ENCODE data around the gene UBE2E1. TPM values are rescaled to one million over a fixed set of nuclear protein-coding genes. Genes with fewer than 3 reads are reported as not detected.

The UBE2E1 gene
- total RNA-seq, 4 donors from 2014 or later, result 73.0 to 119 (median 94.6) TPM

- H3K4me1 ChIP-seq, result peaks cover 6% of the 10 kb centered on the region
- DNase-seq (ENCODE audit: low spot score in 2 of 2), result no peak
- H3K4me3 ChIP-seq, result no peak overlapping the region
- H3K27me3 ChIP-seq, result no peaks in the 10 kb centered on the region
- no peak overlapping the region for H3K27ac ChIP-seq
- 83% methylated on average over 3 of the region's 3 CpGs for WGBS
- no peaks in the 10 kb centered on the region for H3K36me3 ChIP-seq
- TF ChIP-seq POLR2AphosphoS5 (IDR thresholded peaks at IDR 0.05), result no peak
- TF ChIP-seq, protein P1, sequence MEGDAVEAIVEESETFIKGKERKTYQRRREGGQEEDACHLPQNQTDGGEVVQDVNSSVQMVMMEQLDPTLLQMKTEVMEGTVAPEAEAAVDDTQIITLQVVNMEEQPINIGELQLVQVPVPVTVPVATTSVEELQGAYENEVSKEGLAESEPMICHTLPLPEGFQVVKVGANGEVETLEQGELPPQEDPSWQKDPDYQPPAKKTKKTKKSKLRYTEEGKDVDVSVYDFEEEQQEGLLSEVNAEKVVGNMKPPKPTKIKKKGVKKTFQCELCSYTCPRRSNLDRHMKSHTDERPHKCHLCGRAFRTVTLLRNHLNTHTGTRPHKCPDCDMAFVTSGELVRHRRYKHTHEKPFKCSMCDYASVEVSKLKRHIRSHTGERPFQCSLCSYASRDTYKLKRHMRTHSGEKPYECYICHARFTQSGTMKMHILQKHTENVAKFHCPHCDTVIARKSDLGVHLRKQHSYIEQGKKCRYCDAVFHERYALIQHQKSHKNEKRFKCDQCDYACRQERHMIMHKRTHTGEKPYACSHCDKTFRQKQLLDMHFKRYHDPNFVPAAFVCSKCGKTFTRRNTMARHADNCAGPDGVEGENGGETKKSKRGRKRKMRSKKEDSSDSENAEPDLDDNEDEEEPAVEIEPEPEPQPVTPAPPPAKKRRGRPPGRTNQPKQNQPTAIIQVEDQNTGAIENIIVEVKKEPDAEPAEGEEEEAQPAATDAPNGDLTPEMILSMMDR (IDR thresholded peaks at IDR 0.05), result peak in 1 of 2 donors; percentile 7
- no peaks in the 10 kb centered on the region for H3K9me3 ChIP-seq
These were observed 5.0 kb upstream of the UBE2E1 start for GRCh38 chr3:23800731-23801130.

- H3K4me3 ChIP-seq, result no peak overlapping the region
- no peak for DNase-seq (ENCODE audit: low spot score in 2 of 2)
- 80% methylated on average over 8 of the region's 8 CpGs for WGBS
- no peaks in the 10 kb centered on the region for H3K36me3 ChIP-seq
- TF ChIP-seq, protein P1 (IDR thresholded peaks at IDR 0.05), result no peak
- TF ChIP-seq POLR2A (IDR thresholded peaks at IDR 0.05) (no peak), EP300 (IDR thresholded peaks at IDR 0.05) (no peak), POLR2AphosphoS5 (IDR thresholded peaks at IDR 0.05) (no peak)
- H3K4me1 ChIP-seq, result peaks cover 32% of the 10 kb centered on the region
- H3K9me3 ChIP-seq, result no peaks in the 10 kb centered on the region
- H3K27me3 ChIP-seq, result no peaks in the 10 kb centered on the region
- no peak overlapping the region for H3K27ac ChIP-seq
These were observed 1.1 kb upstream of the UBE2E1 start for GRCh38 chr3:23804441-23805209.

DNA sequence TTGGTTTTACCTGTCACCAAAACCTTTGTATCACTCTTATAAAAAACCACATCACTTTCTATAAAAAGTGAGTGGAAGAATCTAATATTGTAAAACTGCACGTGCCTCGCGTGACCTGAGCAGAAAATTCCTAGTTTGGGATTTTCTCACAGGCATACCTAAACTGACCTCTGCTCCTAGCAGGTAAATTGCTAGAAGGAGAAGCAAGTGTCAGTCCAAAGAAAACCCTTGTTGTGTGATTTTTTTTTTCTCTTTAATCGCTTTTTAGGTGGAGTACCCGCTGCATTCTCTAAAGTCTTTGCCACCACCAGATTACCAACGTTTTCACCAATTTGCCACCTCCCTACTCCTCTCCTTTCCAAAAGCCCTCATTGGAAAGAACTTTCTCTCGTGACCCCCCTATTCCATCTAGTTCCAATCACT is 534 bp upstream of the UBE2E1 start:
- TF ChIP-seq, protein P1 (IDR thresholded peaks at IDR 0.05), result no peak
- TF ChIP-seq POLR2AphosphoS5 (IDR thresholded peaks at IDR 0.05) (no peak), POLR2A (IDR thresholded peaks at IDR 0.05) (no peak), EP300 (IDR thresholded peaks at IDR 0.05) (no peak)
- no peaks in the 10 kb centered on the region for H3K27me3 ChIP-seq
- 44% methylated on average over 7 of the region's 7 CpGs for WGBS
- no peak for DNase-seq (ENCODE audit: low spot score in 2 of 2)
- H3K4me3 ChIP-seq, result peak overlapping the region; percentile 95
- peaks cover 38% of the 10 kb centered on the region for H3K4me1 ChIP-seq
- no peaks in the 10 kb centered on the region for H3K9me3 ChIP-seq
- no peaks in the 10 kb centered on the region for H3K36me3 ChIP-seq
- H3K27ac ChIP-seq, result peak overlapping the region; percentile 92

- TF ChIP-seq POLR2AphosphoS5 (IDR thresholded peaks at IDR 0.05) (no peak), EP300 (IDR thresholded peaks at IDR 0.05) (no peak), POLR2A (IDR thresholded peaks at IDR 0.05) (no peak)
- TF ChIP-seq, protein P1 (IDR thresholded peaks at IDR 0.05), result no peak
These were observed 1.0 kb downstream of the UBE2E1 start for GRCh38 chr3:23806534-23807423.

More at GRCh38 chr3:23806534-23807423, 1.0 kb downstream of the UBE2E1 start:
- Histone ChIP-seq H3K4me1 (peaks cover 49% of the 10 kb centered on the region), H3K9me3 (no peaks in the 10 kb centered on the region), H3K27ac (peak overlapping the region; percentile 92), H3K36me3 (no peaks in the 10 kb centered on the region), H3K4me3 (peak overlapping the region; percentile 95), H3K27me3 (no peaks in the 10 kb centered on the region)
- 3% methylated on average over 53 of the region's 71 CpGs for WGBS
- DNase-seq (ENCODE audit: low spot score in 2 of 2), result peak in 1 of 2 donors; percentile 67

Data from suprapubic skin (tissue), 4 donors.